KOPT-K1 (cell line): Measurements from ENCODE around the gene TSEN15.
"Not testable (repeated sequence)": the region's sequence is repeated elsewhere in the genome, so short reads cannot be mapped to it uniquely, and the experiment has no call there.

ENCODE experiments used
- H3K27ac ChIP-seq: fragments of 200-600 bp; sonication (generic); 2 replicates; pipeline ENCODE4 v1.5.1; 2016; ENCODE audit warnings: antibody characterized with exemption, mild to moderate bottlenecking, low read depth, low read length; ENCODE audit not compliant: poor library complexity, severe bottlenecking
- H3K36me3 ChIP-seq: fragments of 200-600 bp; sonication (generic); 2 replicates; pipeline ENCODE4 v1.5.1; 2017; ENCODE audit warnings: antibody characterized with exemption, mild to moderate bottlenecking, low read length, moderate library complexity; ENCODE audit not compliant: insufficient read depth
- H3K9me3 ChIP-seq: fragments of 200-600 bp; sonication (generic); 2 replicates; pipeline ENCODE4 v1.5.1; 2017; ENCODE audit warnings: antibody characterized with exemption, low read length, mild to moderate bottlenecking; ENCODE audit not compliant: insufficient read depth, poor library complexity, severe bottlenecking

Gene TSEN15

GRCh38 chr1:184037849-184038591, 13.5 kb upstream of the TSEN15 start:
- no peaks in the 10 kb centered on the region for H3K36me3 ChIP-seq
- H3K9me3 ChIP-seq = no peaks in the 10 kb centered on the region
- H3K27ac ChIP-seq = no peak overlapping the region

- Histone ChIP-seq H3K9me3 (no peaks in the 10 kb centered on the region), H3K36me3 (no peaks in the 10 kb centered on the region), H3K27ac (no peak overlapping the region)
These were observed 12.4 kb upstream of the TSEN15 start for GRCh38 chr1:184039126-184039525.

GRCh38 chr1:184041731-184042130, 9.8 kb upstream of the TSEN15 start:
- no peaks in the 10 kb centered on the region for H3K36me3 ChIP-seq
- H3K27ac ChIP-seq = no peak overlapping the region
- H3K9me3 ChIP-seq = no peaks in the 10 kb centered on the region

GRCh38 chr1:184043315-184043714, 8.2 kb upstream of the TSEN15 start:
- not testable (repeated sequence) for H3K36me3 ChIP-seq, H3K27ac ChIP-seq, H3K9me3 ChIP-seq

- H3K9me3 ChIP-seq = peaks cover 5% of the 10 kb centered on the region
- H3K36me3 ChIP-seq = no peaks in the 10 kb centered on the region
- H3K27ac ChIP-seq = no peak overlapping the region
These were observed 6.7 kb upstream of the TSEN15 start for GRCh38 chr1:184044603-184045376.

GRCh38 chr1:184047541-184047940, 4.0 kb upstream of the TSEN15 start:
- not testable (repeated sequence) for H3K27ac ChIP-seq, H3K9me3 ChIP-seq, H3K36me3 ChIP-seq

GRCh38 chr1:184048561-184049240, 2.8 kb upstream of the TSEN15 start:
- Histone ChIP-seq H3K36me3 (no peaks in the 10 kb centered on the region), H3K9me3 (peaks cover 5% of the 10 kb centered on the region), H3K27ac (no peak overlapping the region)

- Histone ChIP-seq H3K27ac (no peak overlapping the region), H3K9me3 (peaks cover 5% of the 10 kb centered on the region), H3K36me3 (peaks cover 1% of the 10 kb centered on the region; the same call in 1 of the 2 replicates)
These were observed 2.2 kb upstream of the TSEN15 start for GRCh38 chr1:184049291-184049690.

- no peak overlapping the region for H3K27ac ChIP-seq
- peaks cover 5% of the 10 kb centered on the region for H3K9me3 ChIP-seq
- H3K36me3 ChIP-seq = peaks cover 8% of the 10 kb centered on the region
These were observed 1.6 kb upstream of the TSEN15 start for GRCh38 chr1:184049836-184050468.

- Histone ChIP-seq H3K27ac (no peak overlapping the region), H3K36me3 (peaks cover 15% of the 10 kb centered on the region), H3K9me3 (peaks cover 5% of the 10 kb centered on the region)
These were observed 894 bp upstream of the TSEN15 start for GRCh38 chr1:184050636-184051035.

GRCh38 chr1:184051138-184051484, 419 bp upstream of the TSEN15 start:
- H3K27ac ChIP-seq = peak overlapping the region; percentile 83
- peaks cover 16% of the 10 kb centered on the region for H3K36me3 ChIP-seq
- H3K9me3 ChIP-seq = peaks cover 5% of the 10 kb centered on the region

- Histone ChIP-seq H3K9me3 (peaks cover 5% of the 10 kb centered on the region), H3K27ac (peak overlapping the region; percentile 83)
These were observed 647 bp downstream of the TSEN15 start for GRCh38 chr1:184052194-184052559.

GRCh38 chr1:184052750-184053149, 1.2 kb downstream of the TSEN15 start:
- H3K9me3 ChIP-seq = peaks cover 5% of the 10 kb centered on the region
- peak overlapping the region; percentile 83 for H3K27ac ChIP-seq
- H3K36me3 ChIP-seq = peaks cover 29% of the 10 kb centered on the region

More at GRCh38 chr1:184052194-184052559, 647 bp downstream of the TSEN15 start:
- H3K36me3 ChIP-seq = peaks cover 25% of the 10 kb centered on the region

- Histone ChIP-seq H3K27ac (no peak overlapping the region), H3K9me3 (peaks cover 5% of the 10 kb centered on the region), H3K36me3 (peaks cover 29% of the 10 kb centered on the region)
These were observed 2.4 kb downstream of the TSEN15 start for GRCh38 chr1:184053881-184054280.
